Cardiac fibroblast (primary cell): ENCODE results near the gene SBNO2.

Source experiments
- DNase-seq, 2 donors: peaks; one replicate each; pipeline versions ENCODE4 v3.0.0 to v3.0.0-alpha.2; 2010; ENCODE audit warnings: low read depth in 2 of 2
- H3K4me3 ChIP-seq, 2 donors: replicated peaks in 1 of 2; 1 replicate in 1 of 2; 2 replicates in 1 of 2; pipeline ENCODE4 v1.5.1; 2011; ENCODE audit warnings: low read depth in 2 of 2, low read length in 2 of 2, mild to moderate bottlenecking in 2 of 2, moderate library complexity in 1 of 2
- CTCF ChIP-seq: IDR thresholded peaks from one replicate; pipeline ENCODE4 v1.5.1; 2011; ENCODE audit warnings: low read depth, mild to moderate bottlenecking, low read length, inconsistent platforms

Gene SBNO2

GRCh38 chr19:1105873-1106840 is 67.9 kb downstream of the SBNO2 start:
- TF ChIP-seq CTCF = no peak
- DNase-seq = no peak
- peak overlapping the region; percentile 21 to 70 for H3K4me3 ChIP-seq

- H3K4me3 ChIP-seq = peak overlapping the region; percentile 67 to 70
- peak; percentile 59 to 60 for DNase-seq
- TF ChIP-seq CTCF = no peak
Observed at GRCh38 chr19:1105008-1105872, 68.8 kb downstream of the SBNO2 start.

GRCh38 chr19:1104311-1105007 is 69.6 kb downstream of the SBNO2 start:
- DNase-seq = peak; percentile 57 to 80
- TF ChIP-seq CTCF = no peak
- peak overlapping the region; percentile 67 to 70 for H3K4me3 ChIP-seq

GRCh38 chr19:1103708-1104310 is 70.3 kb downstream of the SBNO2 start, which contains the start of gene GPX4:
GPX4 (plus strand) TSS chr19:1103994; CDS start chr19:1104044, 50 bp downstream.
- peak; percentile 99 to 100 for DNase-seq
- peak within 1 kb of the TSS; percentile 67 to 70 for H3K4me3 ChIP-seq
- TF ChIP-seq CTCF = no peak

GRCh38 chr19:1103132-1103707 is 70.8 kb downstream of the SBNO2 start:
- TF ChIP-seq CTCF = no peak
- no peak overlapping the region for H3K4me3 ChIP-seq
- peak in 1 of 2 donors; percentile 64 for DNase-seq
